ENCODE measurements around the gene SSH2.

- TF ChIP-seq POLR2A (IDR thresholded peaks at IDR 0.05; ENCODE audit: low read length) (no peak), GATA1 (IDR thresholded peaks at IDR 0.05; ENCODE audit: low read depth, low read length) (no peak)
Observed at GRCh38 chr17:29827179-29827578, 102.8 kb downstream of the SSH2 start.
